CD1c-positive myeloid dendritic cell (primary cell): ENCODE results near the gene TNKS1BP1.
"Not testable (repeated sequence)": the region's sequence is repeated elsewhere in the genome, so short reads cannot be mapped to it uniquely, and the experiment has no call there.

Experiments used
- DNase-seq: peaks from one replicate; pipeline ENCODE4 v3.0.0-alpha.2; 2016; ENCODE audit errors: extremely low spot score

The TNKS1BP1 gene

GRCh38 chr11:57324886-57325734 lies at the start of gene TNKS1BP1:
TNKS1BP1 (minus strand) TSS chr11:57324952; CDS start chr11:57321885, 3,067 bp downstream.
- DNase-seq = peak; percentile 96

- no peak for DNase-seq
These were observed 48.4 kb upstream of the TNKS1BP1 start for GRCh38 chr11:57373146-57373545.

GRCh38 chr11:57370941-57371340 lies 46.2 kb upstream of the TNKS1BP1 start:
- peak; percentile 17 for DNase-seq

- DNase-seq = no peak
These were observed 45.5 kb upstream of the TNKS1BP1 start for GRCh38 chr11:57370251-57370650.

GRCh38 chr11:57368845-57369232 lies 44.1 kb upstream of the TNKS1BP1 start:
- no peak for DNase-seq

GRCh38 chr11:57368106-57368844 lies 43.5 kb upstream of the TNKS1BP1 start:
- DNase-seq = peak; percentile 80

GRCh38 chr11:57364851-57365660 lies 40.3 kb upstream of the TNKS1BP1 start:
- no peak for DNase-seq

GRCh38 chr11:57363131-57364080 lies 38.7 kb upstream of the TNKS1BP1 start:
- DNase-seq = no peak

GRCh38 chr11:57361926-57362325 lies 37.2 kb upstream of the TNKS1BP1 start:
- no peak for DNase-seq

GRCh38 chr11:57361420-57361819 lies 36.7 kb upstream of the TNKS1BP1 start:
- not testable (repeated sequence) for DNase-seq

- no peak for DNase-seq
These were observed 36.2 kb upstream of the TNKS1BP1 start for GRCh38 chr11:57360991-57361390.

GRCh38 chr11:57359896-57360690 lies 35.3 kb upstream of the TNKS1BP1 start:
- no peak for DNase-seq

- no peak for DNase-seq
These were observed 34.6 kb upstream of the TNKS1BP1 start for GRCh38 chr11:57359396-57359795.

GRCh38 chr11:57358991-57359390 lies 34.2 kb upstream of the TNKS1BP1 start:
- DNase-seq = no peak

GRCh38 chr11:57358543-57358961 lies 33.8 kb upstream of the TNKS1BP1 start:
- no peak for DNase-seq

- DNase-seq = no peak
These were observed 33.1 kb upstream of the TNKS1BP1 start for GRCh38 chr11:57357856-57358255.

GRCh38 chr11:57357310-57357709 lies 32.6 kb upstream of the TNKS1BP1 start:
- no peak for DNase-seq

GRCh38 chr11:57356268-57356667 lies 31.5 kb upstream of the TNKS1BP1 start:
- peak; percentile 54 for DNase-seq

GRCh38 chr11:57354699-57355098 lies 29.9 kb upstream of the TNKS1BP1 start:
- peak; percentile 60 for DNase-seq

GRCh38 chr11:57353852-57354251 lies 29.1 kb upstream of the TNKS1BP1 start:
- DNase-seq = peak; percentile 57
